H1 (cell line): ENCODE results near the gene AP2A2. TPM values are rescaled to one million over a fixed set of nuclear protein-coding genes. Genes with fewer than 3 reads are reported as not detected.

ENCODE experiments used
- CBX8 ChIP-seq: fragments of 300-800, 300-1000 bp; sonication (generic); IDR thresholded peaks from 2 replicates; pipeline ENCODE4 v1.7.1; 2016; ENCODE audit warnings: low read depth, low read length, borderline replicate concordance
- EP300 ChIP-seq, 2 experiments: IDR thresholded peaks; 1 replicate in 1 of 2; 2 replicates in 1 of 2; pipeline ENCODE4 v1.6.1; 2011 to 2012; ENCODE audit warnings: low read depth in 2 of 2, low read length in 2 of 2, mild to moderate bottlenecking in 2 of 2, borderline replicate concordance in 1 of 2, inconsistent platforms in 1 of 2, moderate library complexity in 1 of 2
- MAFK ChIP-seq: IDR thresholded peaks from 2 replicates; pipeline ENCODE4 v1.6.1; 2012; ENCODE audit warnings: low read depth, mild to moderate bottlenecking, improper control_type of control experiment, low read length
- NANOG ChIP-seq: IDR thresholded peaks from 2 replicates; pipeline ENCODE4 v1.6.1; 2011; ENCODE audit warnings: low read length, low read depth, mild to moderate bottlenecking, inconsistent platforms; ENCODE audit not compliant: insufficient read depth, poor library complexity, severe bottlenecking
- POU5F1 ChIP-seq: IDR thresholded peaks from 2 replicates; pipeline ENCODE4 v1.6.1; 2011; ENCODE audit warnings: low read depth, mild to moderate bottlenecking, low read length, moderate library complexity
- RNF2 ChIP-seq: fragments of 200-900, 300-1000 bp; sonication (generic); IDR thresholded peaks from 2 replicates; pipeline ENCODE4 v1.7.1; 2016; ENCODE audit warnings: borderline replicate concordance, low read depth, mild to moderate bottlenecking, antibody characterized with exemption, low read length; ENCODE audit not compliant: poor library complexity, severe bottlenecking; ENCODE audit errors: missing control alignments
- SAP30 ChIP-seq: fragments of 300-600 bp; sonication (generic); IDR thresholded peaks from 2 replicates; pipeline ENCODE4 v1.7.1; 2012; ENCODE audit warnings: low read length, moderate library complexity, mild to moderate bottlenecking, inconsistent platforms; ENCODE audit not compliant: insufficient read depth, insufficient replicate concordance
- SRF ChIP-seq: IDR thresholded peaks from 2 replicates; pipeline ENCODE4 v1.6.1; 2011; ENCODE audit warnings: mild to moderate bottlenecking, low read depth, low read length, moderate library complexity
- TAF1 ChIP-seq: IDR thresholded peaks from 2 replicates; pipeline ENCODE4 v1.6.1; 2011; ENCODE audit warnings: mild to moderate bottlenecking, low read depth, low read length
- polyA plus RNA-seq, 7 experiments: library from polyadenylated mRNA; depleted of rRNA in 3 of 7; stranded (reverse) in 5 of 7; unstranded in 2 of 7; fragments of >200 nt in 5 of 7; fragments of 200-250 nt in 2 of 7; gene quantifications; 1 replicate in 5 of 7; 2 replicates in 1 of 7; 4 replicates in 1 of 7; pipeline versions ENCODE4 v1.2.1 to v1.2.3, GENCODE V29; 2011 to 2013; ENCODE audit warnings: missing spikeins in 2 of 7, mixed read lengths in 2 of 7
- total RNA-seq: library from RNA; stranded (reverse); fragmentation: NEBNext Ultra II Directional; extraction: Animal tissue kit (Norgen Biotek cat#: 25700); gene quantifications from 2 replicates; pipeline ENCODE4 v1.2.1, GENCODE V29; 2021
- TF ChIP-seq, protein P1 (sequence below), 3 experiments: IDR thresholded peaks; 1 replicate in 2 of 3; 2 replicates in 1 of 3; pipeline versions ENCODE4 v1.5.1 to v1.6.1; 2011; ENCODE audit warnings: low read length in 3 of 3, mild to moderate bottlenecking in 3 of 3, inconsistent platforms in 2 of 3, low read depth in 1 of 3, moderate library complexity in 1 of 3; ENCODE audit not compliant: insufficient read depth in 1 of 3; ENCODE audit errors: control extremely low read depth in 1 of 3

Gene AP2A2
- total and polyA plus RNA-seq, 2 of the 8 experiments (the other 6 are each of a cell fraction or from before 2014, with no cell fraction given): 50.0 to 65.0 TPM

DNA sequence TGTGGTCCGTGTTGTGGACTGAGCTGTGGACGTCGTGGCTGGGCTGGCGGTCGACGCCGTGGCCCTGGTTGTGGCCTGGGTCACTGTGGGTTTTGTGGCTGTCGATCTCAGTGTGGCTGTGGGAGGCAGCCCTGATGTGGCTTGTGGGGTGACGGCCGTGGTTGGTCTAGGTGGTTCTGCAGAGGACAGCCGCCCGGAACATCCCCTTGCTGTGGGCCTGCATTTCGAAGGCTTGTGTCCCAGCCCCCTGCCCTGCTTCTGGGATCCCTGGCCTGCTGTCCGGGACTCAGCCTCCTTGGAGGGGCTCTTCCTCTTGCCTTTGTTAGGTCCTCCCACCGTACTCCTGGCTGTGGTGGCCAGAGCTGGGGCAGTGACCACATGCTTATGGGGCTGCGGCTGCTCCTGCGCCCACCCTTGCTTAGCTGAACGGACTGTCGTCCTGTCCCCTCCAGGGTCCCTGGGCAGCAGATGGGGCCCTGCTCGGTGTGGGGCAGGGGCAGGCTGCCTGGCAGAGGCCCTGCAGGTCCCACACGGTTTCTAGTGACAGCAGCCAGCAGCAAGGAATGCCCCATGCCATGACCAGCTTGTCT lies 93.7 kb downstream of the AP2A2 start (continued):
- TF ChIP-seq, protein P1, sequence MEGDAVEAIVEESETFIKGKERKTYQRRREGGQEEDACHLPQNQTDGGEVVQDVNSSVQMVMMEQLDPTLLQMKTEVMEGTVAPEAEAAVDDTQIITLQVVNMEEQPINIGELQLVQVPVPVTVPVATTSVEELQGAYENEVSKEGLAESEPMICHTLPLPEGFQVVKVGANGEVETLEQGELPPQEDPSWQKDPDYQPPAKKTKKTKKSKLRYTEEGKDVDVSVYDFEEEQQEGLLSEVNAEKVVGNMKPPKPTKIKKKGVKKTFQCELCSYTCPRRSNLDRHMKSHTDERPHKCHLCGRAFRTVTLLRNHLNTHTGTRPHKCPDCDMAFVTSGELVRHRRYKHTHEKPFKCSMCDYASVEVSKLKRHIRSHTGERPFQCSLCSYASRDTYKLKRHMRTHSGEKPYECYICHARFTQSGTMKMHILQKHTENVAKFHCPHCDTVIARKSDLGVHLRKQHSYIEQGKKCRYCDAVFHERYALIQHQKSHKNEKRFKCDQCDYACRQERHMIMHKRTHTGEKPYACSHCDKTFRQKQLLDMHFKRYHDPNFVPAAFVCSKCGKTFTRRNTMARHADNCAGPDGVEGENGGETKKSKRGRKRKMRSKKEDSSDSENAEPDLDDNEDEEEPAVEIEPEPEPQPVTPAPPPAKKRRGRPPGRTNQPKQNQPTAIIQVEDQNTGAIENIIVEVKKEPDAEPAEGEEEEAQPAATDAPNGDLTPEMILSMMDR (IDR thresholded peaks at IDR 0.05; ENCODE audit: control extremely low read depth in 1 of 3, insufficient read depth in 1 of 3, low read depth in 1 of 3, low read length in 3 of 3): no peak
- TF ChIP-seq RNF2 (no peak), EP300 (IDR thresholded peaks at IDR 0.05; ENCODE audit: borderline replicate concordance in 1 of 2, low read depth in 2 of 2, low read length in 2 of 2) (no peak), SRF (no peak), NANOG (no peak), TAF1 (no peak), SAP30 (no peak), MAFK (no peak), CBX8 (no peak), POU5F1 (no peak)
